HepG2 (cell line): ENCODE results near the gene PTGR3. TPM values are rescaled to one million over a fixed set of nuclear protein-coding genes. Genes with fewer than 3 reads are reported as not detected.

Experiments
- ATAC-seq: fragments of 200-7000 bp; cut with Tn5 transposase; 3 replicates; pipeline ENCODE4 v1.9.1; 2020; ENCODE audit warnings: mild to moderate bottlenecking, moderate library complexity
- BruUV-seq: library from RNA; stranded (reverse); fragments of 400-500 nt; replicated peaks from 2 replicates; lab custom pipeline; 2021; lab: Mats Ljungman, UMichigan
- CTCF ChIA-PET: fragments of 300-600 bp; formaldehyde crosslinking; extraction: SDS; loops from one replicate; lab custom pipeline; 2021; ENCODE audit warnings: low total read pairs, inconsistent platforms, low intra/inter-chr PET ratio; lab: Yijun Ruan, JAX
- POLR2A ChIA-PET: fragments of 350-600 bp; sonication (Branson Sonifier 250); formaldehyde crosslinking; loops from one replicate; lab custom pipeline; 2020; ENCODE audit warnings: antibody characterized with exemption, inconsistent platforms; lab: Yijun Ruan, JAX
- DNase-seq: peaks from one replicate; pipeline ENCODE4 v3.0.0-alpha.2; 2015; ENCODE audit warnings: low spot score
- FAIRE-seq: peaks from 3 replicates; lab custom pipeline; 2011; peaks lifted over from hg19 to GRCh38; lab: Jason Lieb, UNC
- H2AFZ ChIP-seq: one replicate; pipeline ENCODE4 v1.6.1; 2011; ENCODE audit warnings: low read length, inconsistent platforms
- H3K27ac ChIP-seq: fragments of 300-600 bp; 3 replicates; pipeline ENCODE4 v1.8.0; 2011; ENCODE audit warnings: mixed run types, mild to moderate bottlenecking, mixed read lengths, low read length, inconsistent platforms; ENCODE audit not compliant: insufficient read depth; ENCODE audit errors: extremely low read length
- H3K27me3 ChIP-seq, 2 experiments: fragments of 200-600 bp in 1 of 2; 2 replicates in 1 of 2; 3 replicates in 1 of 2; pipeline versions ENCODE4 v1.6.0 to v1.8.0; 2011; ENCODE audit warnings: low read length in 2 of 2, mild to moderate bottlenecking in 2 of 2, moderate library complexity in 2 of 2, inconsistent platforms in 1 of 2; ENCODE audit not compliant: insufficient read depth in 2 of 2, control insufficient read depth in 1 of 2
- H3K36me3 ChIP-seq, 2 experiments: fragments of 200-600 bp in 1 of 2; replicated peaks in 1 of 2; 2 replicates in 1 of 2; 3 replicates in 1 of 2; pipeline versions ENCODE4 v1.5.1 to v1.8.0; 2011; ENCODE audit warnings: low read length in 2 of 2, inconsistent platforms in 1 of 2; ENCODE audit not compliant: insufficient read depth in 2 of 2, control insufficient read depth in 1 of 2
- H3K4me1 ChIP-seq: 2 replicates; pipeline ENCODE4 v1.5.1; 2012; ENCODE audit warnings: low read length, inconsistent platforms; ENCODE audit not compliant: insufficient read depth
- H3K4me2 ChIP-seq: 2 replicates; pipeline ENCODE4 v1.6.0; 2011; ENCODE audit warnings: low read depth, low read length, inconsistent platforms
- H3K4me3 ChIP-seq, 3 experiments: fragments of 200-600 bp in 1 of 3; sonication (generic), shearing (Covaris generic) in 1 of 3; replicated peaks in 1 of 3; 2 replicates each; pipeline ENCODE4 v1.5.1; 2011 to 2016; ENCODE audit warnings: low read length in 3 of 3, inconsistent platforms in 2 of 3, low read depth in 2 of 3, mild to moderate bottlenecking in 2 of 3, control low read depth in 1 of 3, mixed read lengths in 1 of 3; ENCODE audit not compliant: insufficient read depth in 1 of 3
- H3K79me2 ChIP-seq: one replicate; pipeline ENCODE4 v1.6.1; 2011; ENCODE audit warnings: low read length, inconsistent platforms; ENCODE audit not compliant: insufficient read depth
- H3K9ac ChIP-seq: 2 replicates; pipeline ENCODE4 v1.6.0; 2011; ENCODE audit warnings: mild to moderate bottlenecking, low read depth, low read length, inconsistent platforms; ENCODE audit not compliant: insufficient read depth
- H3K9me3 ChIP-seq: 2 replicates; pipeline ENCODE4 v1.5.1; 2012; ENCODE audit warnings: mild to moderate bottlenecking, low read length
- H4K20me1 ChIP-seq: 2 replicates; pipeline ENCODE4 v1.6.0; 2011; ENCODE audit warnings: inconsistent platforms, mild to moderate bottlenecking, low read length, moderate library complexity; ENCODE audit not compliant: insufficient read depth
- BORCS8-MEF2B ChIP-seq: sonication (generic); formaldehyde crosslinking; IDR thresholded peaks from 2 replicates; pipeline ENCODE4 v1.8.0; 2022; ENCODE audit warnings: mild to moderate bottlenecking, missing genetic modification reagents
- HNRNPL ChIP-seq: fragments of 200-400 bp; formaldehyde crosslinking; IDR thresholded peaks from 2 replicates; pipeline ENCODE4 v1.6.1; 2017; ENCODE audit warnings: mild to moderate bottlenecking, low read depth, low read length
- NFYC ChIP-seq: IDR thresholded peaks from 2 replicates; pipeline ENCODE4 v1.6.1; 2016; ENCODE audit warnings: missing genetic modification reagents, missing compliant biosample characterization
- NR1H2 ChIP-seq: sonication (generic); formaldehyde crosslinking; IDR thresholded peaks from 2 replicates; pipeline ENCODE4 v1.8.1; 2022; ENCODE audit warnings: low read depth, missing genetic modification reagents, borderline replicate concordance
- POLR2AphosphoS2 ChIP-seq: IDR thresholded peaks from 2 replicates; pipeline ENCODE4 v1.6.1; 2011; ENCODE audit warnings: low read depth, low read length, improper control_type of control experiment
- SNAPC4 ChIP-seq: sonication (generic); formaldehyde crosslinking; IDR thresholded peaks from 2 replicates; pipeline ENCODE4 v1.4.0; 2020; ENCODE audit warnings: mild to moderate bottlenecking, missing genetic modification reagents
- SOX6 ChIP-seq, 2 experiments: fragments of 450-650 bp in 1 of 2; sonication (generic) in 1 of 2; formaldehyde crosslinking in 1 of 2; IDR thresholded peaks; 2 replicates each; pipeline versions ENCODE4 v1.4.0 to v1.6.1; 2017 to 2020; ENCODE audit warnings: antibody characterized with exemption in 1 of 2, mild to moderate bottlenecking in 1 of 2, missing genetic modification reagents in 1 of 2
- ZBTB44 ChIP-seq: sonication (generic); formaldehyde crosslinking; IDR thresholded peaks from 2 replicates; pipeline ENCODE4 v1.4.0; 2020; ENCODE audit warnings: missing genetic modification reagents
- WGBS: methylation state at CpG from one replicate; pipeline ENCODE4 v1.1.6; 2017; ENCODE audit warnings: low lambda C conversion rate; 5-methylcytosine and 5-hydroxymethylcytosine counted together
- in situ Hi-C: cut with HindIII; loops from 2 replicates; pipeline ENCODE4 v1.10.0; 2017; ENCODE audit warnings: low pct_unique_long_range_greater_than_20kb; ENCODE audit not compliant: extremely low pct_ligation_motif_present
- intact Hi-C: fragments of 100-400 bp; cut with micrococcal nuclease; formaldehyde crosslinking; loops from one replicate; pipeline ENCODE4 v1.10.0; 2022; ENCODE audit not compliant: unreplicated experiment
- polyA plus RNA-seq, 8 experiments: library from polyadenylated mRNA; depleted of rRNA in 3 of 8; stranded (reverse) in 7 of 8; unstranded in 1 of 8; fragments of >200 nt; fragmentation: Illumina TruSeq in 4 of 8; extraction: Trizol in 4 of 8; gene quantifications; 2 replicates each; pipeline versions ENCODE4 v1.2.1 to v1.2.3, GENCODE V29; 2011 to 2016; ENCODE audit warnings: low read depth in 4 of 8, missing spikeins in 1 of 8, mixed read lengths in 1 of 8; ENCODE audit not compliant: insufficient read depth in 1 of 8
- total RNA-seq, 5 experiments: library from RNA; depleted of rRNA; stranded (reverse); fragments of >200 nt; fragmentation: Illumina TruSeq; extraction: Trizol; gene quantifications; 2 replicates each; pipeline ENCODE4 v1.2.3, GENCODE V29; 2016; ENCODE audit warnings: low read depth in 1 of 5

PTGR3 gene
- total and polyA plus RNA-seq, 2 of the 13 experiments (the other 11 are each of a cell fraction or from before 2014, with no cell fraction given): 11.5 to 25.3 TPM

- DNase-seq: no peak
- Histone ChIP-seq H3K4me1 (peaks cover 20% of the 10 kb centered on the region), H3K4me3 (no peak overlapping the region), H3K79me2 (peaks cover 5% of the 10 kb centered on the region), H2AFZ (no peak overlapping the region), H3K9me3 (no peaks in the 10 kb centered on the region), H3K36me3 (peaks cover 0 to 8% of the 10 kb centered on the region in 2 experiments; a peak in 1 of 5 replicates), H3K4me2 (no peak overlapping the region), H3K9ac (no peak overlapping the region), H3K27me3 (no peaks in the 10 kb centered on the region)
- in situ Hi-C loops: no loop called here
- BruUV-seq: no TSS peak
- WGBS: 80% methylated on average over 1 of the region's 5 CpGs
- POLR2A ChIA-PET: no interaction called here
- CTCF ChIA-PET: no interaction called here
- intact Hi-C loops: no loop called here
- no peak for TF ChIP-seq SOX6 (IDR thresholded peaks at IDR 0.05)
- TF ChIP-seq SOX6 (CRISPR knock-in tag; IDR thresholded peaks at IDR 0.05): no peak
- 0 out of 2 replicates have a peak, but pooled peaks have one; percentile 25 for TF ChIP-seq HNRNPL
- TF ChIP-seq, all 625 proteins: peak for 1
- Histone ChIP-seq H3K27ac (no peak overlapping the region), H4K20me1 (0 out of 2 replicates have a peak, but pooled peaks cover 4% of the 10 kb centered on the region)
- ATAC-seq: no peak
- FAIRE-seq: no peak
Measured at GRCh38 chr18:75231053-75231406, 22.1 kb upstream of the PTGR3 start.

- Histone ChIP-seq H3K27me3 (no peaks in the 10 kb centered on the region), H3K79me2 (peaks cover 5% of the 10 kb centered on the region), H2AFZ (no peak overlapping the region), H3K9ac (no peak overlapping the region), H3K4me3 (no peak overlapping the region), H4K20me1 (0 out of 2 replicates have a peak, but pooled peaks cover 4% of the 10 kb centered on the region), H3K4me1 (peaks cover 26% of the 10 kb centered on the region), H3K27ac (no peak overlapping the region), H3K4me2 (no peak overlapping the region), H3K9me3 (no peaks in the 10 kb centered on the region), H3K36me3 (0 out of 5 replicates have a peak, but pooled peaks cover 0 to 3% of the 10 kb centered on the region in 2 experiments)
- BruUV-seq: no TSS peak
- ATAC-seq (no peak), FAIRE-seq (no peak), DNase-seq (no peak)
- WGBS: 94% methylated on average over 16 of the region's 17 CpGs
- ChIA-PET POLR2A (no interaction called here), CTCF (no interaction called here)
- intact Hi-C loops: no loop called here
- in situ Hi-C loops: no loop called here
- TF ChIP-seq ZBTB44 (CRISPR knock-in tag) (no peak), POLR2AphosphoS2 (no peak), NFYC (no peak), SNAPC4 (no peak), BORCS8-MEF2B (CRISPR knock-in tag) (no peak), NR1H2 (no peak)
Measured at GRCh38 chr18:75230163-75231052, 21.5 kb upstream of the PTGR3 start.
